Spleen (tissue), 11 donors: ENCODE results near the gene OR10G3. TPM values are rescaled to one million over a fixed set of nuclear protein-coding genes. Genes with fewer than 3 reads are reported as not detected.
"Not testable (repeated sequence)": the region's sequence is repeated elsewhere in the genome, so short reads cannot be mapped to it uniquely, and the experiment has no call there.

Source experiments
- DNase-seq: peaks from one replicate; pipeline ENCODE4 v3.0.0-alpha.2; 2020
- H3K27ac ChIP-seq, 8 donors: fragments of 200-600 bp; sonication (generic) in 7 of 8; 1 replicate in 4 of 8; 2 replicates in 4 of 8; pipeline versions ENCODE4 v1.5.0 to v1.8.0; 2016 to 2021; ENCODE audit warnings: inconsistent platforms in 4 of 8, mild to moderate bottlenecking in 4 of 8, moderate library complexity in 1 of 8
- H3K27me3 ChIP-seq, 7 donors: fragments of 200-600 bp; sonication (generic) in 6 of 7; replicated peaks in 1 of 7; 1 replicate in 4 of 7; 2 replicates in 3 of 7; pipeline versions ENCODE4 v1.5.0 to v1.8.0; 2016 to 2021; ENCODE audit warnings: inconsistent platforms in 3 of 7, mild to moderate bottlenecking in 1 of 7
- H3K36me3 ChIP-seq, 6 donors: fragments of 200-600 bp; sonication (generic) in 5 of 6; 1 replicate in 4 of 6; 2 replicates in 2 of 6; pipeline versions ENCODE4 v1.5.0 to v1.8.0; 2016 to 2021; ENCODE audit warnings: inconsistent platforms in 2 of 6
- H3K4me1 ChIP-seq, 6 donors: fragments of 200-600 bp; sonication (generic) in 5 of 6; 1 replicate in 3 of 6; 2 replicates in 3 of 6; pipeline versions ENCODE4 v1.5.0 to v1.8.0; 2016 to 2021; ENCODE audit warnings: inconsistent platforms in 3 of 6
- H3K4me3 ChIP-seq, 8 donors: fragments of 200-600 bp; sonication (generic) in 7 of 8; 1 replicate in 4 of 8; 2 replicates in 4 of 8; pipeline versions ENCODE4 v1.5.0 to v1.8.0; 2016 to 2021; ENCODE audit warnings: inconsistent platforms in 4 of 8, mild to moderate bottlenecking in 4 of 8, moderate library complexity in 2 of 8
- H3K9me3 ChIP-seq, 8 donors: fragments of 200-600 bp; sonication (generic) in 7 of 8; 1 replicate in 4 of 8; 2 replicates in 4 of 8; pipeline versions ENCODE4 v1.5.0 to v1.8.0; 2016 to 2021; ENCODE audit warnings: inconsistent platforms in 4 of 8
- CTCF ChIP-seq, 11 experiments: fragments of 200-600 bp in 7 of 11; fragments of 450-650 bp in 4 of 11; sonication (generic) in 4 of 11; IDR thresholded peaks in 8 of 11; conservative IDR thresholded peaks in 3 of 11; 1 replicate in 7 of 11; 2 replicates in 4 of 11; pipeline versions ENCODE4 v1.4.0 to v1.8.0; 2016 to 2021; ENCODE audit warnings: antibody characterized with exemption in 11 of 11, inconsistent platforms in 4 of 11, mild to moderate bottlenecking in 1 of 11
- POLR2A ChIP-seq, 3 donors: fragments of 450-650 bp; IDR thresholded peaks; one replicate each; pipeline ENCODE4 v1.5.1; 2017; ENCODE audit warnings: antibody characterized with exemption in 3 of 3, mild to moderate bottlenecking in 1 of 3
- POLR2AphosphoS5 ChIP-seq, 3 donors: sonication (generic); formaldehyde crosslinking; IDR thresholded peaks; one replicate each; pipeline ENCODE4 v1.5.1; 2017; ENCODE audit warnings: antibody characterized with exemption in 3 of 3
- WGBS, 5 donors: extraction: QIAGEN DNeasy Blood & Tissue Kit in 3 of 5; methylation state at CpG; one replicate each; pipeline versions ENCODE4 v1.1.5 to v1.1.7; 2013 to 2018; 5-methylcytosine and 5-hydroxymethylcytosine counted together
- intact Hi-C: fragments of 100-400 bp; cut with DNase I; formaldehyde crosslinking; loops from one replicate; pipeline ENCODE4 v1.15.0; 2023; ENCODE audit warnings: low total_unique reads
- polyA plus RNA-seq, 3 donors: library from polyadenylated mRNA; stranded (reverse); fragments of 200-250 nt; gene quantifications; one replicate each; pipeline ENCODE4 v1.2.1, GENCODE V29; 2013
- total RNA-seq, 7 donors: library from RNA; depleted of rRNA in 3 of 7; stranded (reverse); fragments of >200 nt in 3 of 7; fragmentation: NEBNext Ultra II Directional in 4 of 7; extraction: Animal tissue kit (Norgen Biotek cat#: 25700) in 4 of 7; gene quantifications; one replicate each; pipeline versions ENCODE4 v1.1.0 to v1.2.1, GENCODE V29; 2016 to 2021
- donor health status: healthy with polysubstance abuse.
- donor health status: DM: no; HTN: no; CAD: no; lungs with moderate emphysema.
- donor health status: DM: no; HTN: no; CAD: no.
- donor health status: Bipolar disorder and iron deficiency.
- donor health status: healthy.
- donor health status: DM: no; HTN: no; CAD: no.
- donor health status: DM: yes; HTN: yes; CAD: no.

OR10G3 gene
- total and polyA plus RNA-seq, 10 donors: 0.06 TPM; not detected in 9

GRCh38 chr14:21556378-21557083 lies 23.3 kb downstream of the OR10G3 start:
- no peak for DNase-seq
- peak overlapping the region in 2 of 8 donors; percentile 38 to 46 for H3K27ac ChIP-seq
- H3K4me1 ChIP-seq: peaks cover 0 to 13% (median 8%) of the 10 kb centered on the region in 6 donors
- 64 to 79% (median 69%) methylated on average over 5 of the region's 5 CpGs for WGBS, 5 donors
- H3K4me3 ChIP-seq: no peak overlapping the region
- intact Hi-C loops: loop anchor here (5.0 kb wide), 1 partner anchor 54 kb away; no protein-coding TSS in a partner anchor
- no peaks in the 10 kb centered on the region for H3K27me3 ChIP-seq
- H3K36me3 ChIP-seq: no peaks in the 10 kb centered on the region
- no peaks in the 10 kb centered on the region for H3K9me3 ChIP-seq
- no peak for TF ChIP-seq POLR2AphosphoS5 (IDR thresholded peaks at IDR 0.05)
- TF ChIP-seq CTCF (IDR thresholded peaks at IDR 0.05 in 8 of 11, conservative IDR thresholded peaks at IDR 0.05 in 3 of 11): no peak
- no peak for TF ChIP-seq POLR2A (IDR thresholded peaks at IDR 0.05)

GRCh38 chr14:21553266-21553665 lies 26.6 kb downstream of the OR10G3 start:
- Histone ChIP-seq H3K36me3 (no peaks in the 10 kb centered on the region), H3K9me3 (no peaks in the 10 kb centered on the region), H3K27me3 (no peaks in the 10 kb centered on the region), H3K4me1 (peaks cover 0 to 13% (median 8%) of the 10 kb centered on the region in 6 donors), H3K4me3 (no peak overlapping the region), H3K27ac (no peak overlapping the region)
- intact Hi-C loops: no loop called here
- 83 to 94% (median 88%) methylated on average over 3 of the region's 3 CpGs for WGBS, 5 donors
- no peak for TF ChIP-seq POLR2A (IDR thresholded peaks at IDR 0.05)
- TF ChIP-seq CTCF (IDR thresholded peaks at IDR 0.05 in 8 of 11, conservative IDR thresholded peaks at IDR 0.05 in 3 of 11): no peak
- TF ChIP-seq POLR2AphosphoS5 (IDR thresholded peaks at IDR 0.05): no peak
- DNase-seq: no peak

GRCh38 chr14:21544588-21544987 lies 35.3 kb downstream of the OR10G3 start:
- WGBS, 5 donors: 82 to 94% (median 90%) methylated on average over 6 to 7 of the region's 7 CpGs
- intact Hi-C loops: not testable (repeated sequence)

GRCh38 chr14:21543963-21544362 lies 35.9 kb downstream of the OR10G3 start:
- WGBS, 5 donors: 55 to 71% (median 61%) methylated on average over 5 of the region's 5 CpGs
- no peaks in the 10 kb centered on the region for H3K9me3 ChIP-seq
- TF ChIP-seq POLR2A (IDR thresholded peaks at IDR 0.05) (no peak), POLR2AphosphoS5 (IDR thresholded peaks at IDR 0.05) (no peak), CTCF (IDR thresholded peaks at IDR 0.05 in 8 of 11, conservative IDR thresholded peaks at IDR 0.05 in 3 of 11) (no peak)

More at GRCh38 chr14:21544588-21544987, 35.3 kb downstream of the OR10G3 start:
- peaks cover 0 to 27% (median 0%) of the 10 kb centered on the region in 7 donors for H3K27me3 ChIP-seq
- not testable (repeated sequence) for DNase-seq, H3K4me1 ChIP-seq, H3K36me3 ChIP-seq, H3K4me3 ChIP-seq, H3K9me3 ChIP-seq, H3K27ac ChIP-seq

More at GRCh38 chr14:21543963-21544362, 35.9 kb downstream of the OR10G3 start:
- Histone ChIP-seq H3K27ac (no peak overlapping the region), H3K4me1 (no peaks in the 10 kb centered on the region), H3K27me3 (peaks cover 0 to 33% (median under 1%) of the 10 kb centered on the region in 7 donors), H3K4me3 (no peak overlapping the region), H3K36me3 (no peaks in the 10 kb centered on the region)
- intact Hi-C loops: no loop called here
- DNase-seq: no peak
